GM19463 (cell line): Measurements from ENCODE around the gene UFD1.

ENCODE experiments used
- ATAC-seq: cut with Tn5 transposase; IDR thresholded peaks from one replicate; pipeline ENCODE4 v1.9.1; 2021; ENCODE audit warnings: mild to moderate bottlenecking, moderate library complexity; ENCODE audit not compliant: unreplicated experiment

The UFD1 gene, protein sequence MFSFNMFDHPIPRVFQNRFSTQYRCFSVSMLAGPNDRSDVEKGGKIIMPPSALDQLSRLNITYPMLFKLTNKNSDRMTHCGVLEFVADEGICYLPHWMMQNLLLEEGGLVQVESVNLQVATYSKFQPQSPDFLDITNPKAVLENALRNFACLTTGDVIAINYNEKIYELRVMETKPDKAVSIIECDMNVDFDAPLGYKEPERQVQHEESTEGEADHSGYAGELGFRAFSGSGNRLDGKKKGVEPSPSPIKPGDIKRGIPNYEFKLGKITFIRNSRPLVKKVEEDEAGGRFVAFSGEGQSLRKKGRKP

GRCh38 chr22:19478901-19479354 is at the start of gene UFD1:
Gene UFD1, minus strand, starts transcription at chr22:19479193. Its CDS starts 108 bp downstream, at chr22:19479085.
- peak; percentile 46 for ATAC-seq

DNA sequence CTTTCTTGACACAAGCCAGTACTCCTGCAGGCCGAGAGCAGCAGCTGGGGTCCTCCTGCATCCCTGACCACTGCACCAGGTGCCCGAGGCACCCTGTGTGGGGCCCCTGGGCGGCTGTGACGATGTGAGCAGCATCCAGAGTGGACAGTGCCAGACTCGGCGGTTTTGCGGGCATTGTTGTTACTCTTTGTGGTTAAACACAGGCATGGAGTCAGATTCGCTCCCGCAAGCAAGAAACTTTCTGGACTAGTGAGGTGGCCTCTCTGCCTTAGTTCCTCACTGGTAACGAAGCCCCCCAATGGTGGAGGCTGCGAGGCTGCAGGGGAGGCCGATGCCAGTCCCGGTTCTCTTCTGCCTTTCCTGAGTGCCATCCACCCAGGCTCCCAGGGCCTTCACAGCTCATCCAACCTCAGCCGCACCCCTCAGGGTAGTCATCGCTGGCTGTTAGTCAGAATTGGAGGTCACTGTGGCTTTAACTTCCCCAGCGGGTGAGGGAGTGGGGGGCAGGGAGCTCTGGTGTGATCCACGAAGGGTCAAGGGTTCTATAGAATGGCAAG is 48.9 kb upstream of the UFD1 start:
- ATAC-seq, result no peak

GRCh38 chr22:19527321-19527721 is 48.3 kb upstream of the UFD1 start:
- no peak for ATAC-seq

DNA sequence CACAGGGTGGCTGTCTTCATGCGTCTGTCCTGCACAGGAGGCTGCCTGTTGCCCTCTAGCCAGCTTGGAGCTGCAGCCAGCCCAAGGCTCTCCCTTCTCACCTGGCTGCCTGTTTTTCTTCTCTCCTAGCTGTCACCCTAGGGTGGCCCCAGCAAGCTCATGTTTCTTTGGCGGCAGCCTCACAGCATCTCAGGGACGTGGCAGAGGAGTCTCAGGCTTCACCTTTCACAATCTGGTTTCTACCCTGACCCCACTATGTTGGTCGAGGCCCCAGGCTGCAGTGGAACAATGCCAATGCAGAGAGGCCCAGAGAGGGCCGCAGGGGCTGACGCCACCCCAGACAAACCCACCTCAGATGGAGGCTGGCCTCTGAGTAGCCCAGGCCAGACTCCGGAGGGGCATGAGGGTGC is 47.7 kb upstream of the UFD1 start:
- no peak for ATAC-seq

DNA sequence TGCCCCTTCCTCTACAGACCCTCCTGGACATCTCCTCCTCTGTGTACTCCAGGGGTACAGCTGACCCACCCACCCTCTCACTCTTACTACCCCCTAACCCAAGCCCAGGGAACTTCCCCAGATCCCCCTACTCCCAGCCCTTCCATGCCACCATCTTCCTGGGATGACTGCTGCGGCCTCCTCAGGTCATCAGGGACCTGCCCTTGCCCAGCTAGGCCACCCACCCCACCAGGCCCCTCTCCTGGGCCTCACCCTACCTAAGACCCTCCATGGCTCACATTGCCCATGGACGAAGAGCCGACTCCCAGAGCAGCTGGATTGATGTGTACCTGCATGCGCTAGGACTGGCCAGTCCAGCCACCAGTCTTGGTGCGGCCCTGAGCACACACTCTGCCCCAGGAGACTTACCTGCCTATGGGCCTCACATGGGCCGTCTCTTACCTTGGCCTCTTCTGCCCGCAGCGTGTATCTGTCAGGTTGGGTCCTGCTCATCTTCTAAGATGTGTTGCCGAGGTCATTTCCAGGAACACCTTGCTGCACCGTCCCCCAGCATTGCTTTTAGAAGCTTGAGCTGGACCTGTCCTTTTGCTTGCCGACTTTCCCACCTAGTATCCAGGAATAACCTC is 47.2 kb upstream of the UFD1 start:
- no peak for ATAC-seq

- ATAC-seq, result no peak
Observed at GRCh38 chr22:19525666-19526065, 46.7 kb upstream of the UFD1 start.

GRCh38 chr22:19525116-19525660 is 46.2 kb upstream of the UFD1 start:
- ATAC-seq, result no peak

GRCh38 chr22:19524170-19525115 is 45.5 kb upstream of the UFD1 start, which contains the start of gene CLDN5:
Gene CLDN5, minus strand, starts transcription at chr22:19524410. Its CDS starts 155 bp downstream, at chr22:19524255.
- no peak for ATAC-seq

DNA sequence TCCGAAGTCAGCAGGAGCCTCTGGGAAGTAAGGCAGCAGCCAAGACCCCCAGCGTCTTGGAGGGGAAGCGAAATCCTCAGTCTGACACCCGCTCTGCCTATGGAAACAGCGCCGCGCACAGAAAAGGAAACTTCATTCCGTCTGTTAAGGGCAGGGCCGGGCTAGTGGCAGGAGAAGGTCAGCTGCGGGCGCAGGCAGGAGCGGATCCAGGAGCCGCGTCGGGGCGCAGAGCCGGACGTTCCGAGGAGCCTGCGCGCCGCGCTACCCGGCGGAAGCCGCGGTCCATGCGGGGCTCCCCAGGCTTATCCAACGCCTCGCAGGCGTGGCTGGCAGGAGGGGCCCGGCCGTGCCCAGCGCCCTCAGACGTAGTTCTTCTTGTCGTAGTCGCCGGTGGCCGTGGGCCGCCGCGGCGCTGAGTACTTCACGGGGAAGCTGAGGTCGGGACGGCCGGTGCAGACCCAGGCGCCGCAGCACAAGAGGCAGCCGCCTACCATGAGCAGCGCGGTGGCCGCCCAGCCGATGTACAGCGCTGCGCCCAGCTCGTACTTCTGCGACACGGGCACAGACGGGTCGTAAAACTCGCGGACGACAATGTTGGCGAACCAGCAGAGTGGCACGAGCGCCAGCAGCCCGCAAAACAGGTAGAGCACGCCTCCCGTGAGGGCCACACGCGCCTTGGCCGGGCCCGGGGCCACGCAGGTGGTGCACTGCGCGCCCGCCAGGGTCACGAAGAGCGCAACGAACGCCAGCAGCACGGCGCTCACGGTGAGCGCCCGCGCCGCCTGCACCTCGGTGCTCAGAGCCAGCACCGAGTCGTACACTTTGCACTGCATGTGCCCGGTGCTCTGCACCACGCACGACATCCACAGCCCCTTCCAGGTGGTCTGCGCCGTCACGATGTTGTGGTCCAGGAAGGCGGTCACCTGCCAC is 44.5 kb upstream of the UFD1 start:
- no peak for ATAC-seq

- no peak for ATAC-seq
Observed at GRCh38 chr22:19522881-19523239, 43.9 kb upstream of the UFD1 start.

DNA sequence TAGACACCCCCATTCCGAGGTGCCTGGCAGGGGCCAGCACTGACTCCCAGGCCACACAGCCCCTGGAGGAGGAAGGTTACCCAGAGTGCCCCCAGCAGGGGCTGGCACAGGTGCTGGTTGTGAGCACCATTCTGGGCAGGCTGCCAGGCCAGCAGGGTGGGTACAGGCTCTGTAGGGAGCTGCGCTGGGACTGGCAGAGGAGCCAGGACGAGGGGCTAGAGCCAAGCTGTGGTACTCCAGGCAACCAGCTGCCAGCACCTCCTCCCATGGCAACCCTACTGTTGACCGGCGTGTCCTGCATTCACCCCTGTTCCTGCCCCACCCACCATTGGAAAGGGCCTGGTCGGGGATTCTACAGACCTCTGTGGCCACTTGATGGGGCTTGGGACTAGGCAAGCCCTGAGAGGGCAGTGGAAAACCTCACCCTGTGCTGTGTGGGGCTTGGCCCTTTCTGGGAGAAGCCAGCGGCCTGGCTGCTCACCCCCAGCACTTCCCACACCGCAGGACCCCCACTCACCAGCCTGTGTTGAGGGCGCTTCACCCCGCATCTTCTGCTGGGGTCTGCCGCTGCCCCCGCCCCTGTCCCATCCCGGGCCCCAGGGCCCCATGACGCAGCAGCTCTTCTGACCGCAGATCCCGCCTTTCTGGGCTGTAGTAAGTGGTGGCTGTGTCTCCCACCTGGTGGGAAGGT is 43.3 kb upstream of the UFD1 start:
- no peak for ATAC-seq

GRCh38 chr22:19520566-19521305 is 41.7 kb upstream of the UFD1 start:
- ATAC-seq, result no peak

DNA sequence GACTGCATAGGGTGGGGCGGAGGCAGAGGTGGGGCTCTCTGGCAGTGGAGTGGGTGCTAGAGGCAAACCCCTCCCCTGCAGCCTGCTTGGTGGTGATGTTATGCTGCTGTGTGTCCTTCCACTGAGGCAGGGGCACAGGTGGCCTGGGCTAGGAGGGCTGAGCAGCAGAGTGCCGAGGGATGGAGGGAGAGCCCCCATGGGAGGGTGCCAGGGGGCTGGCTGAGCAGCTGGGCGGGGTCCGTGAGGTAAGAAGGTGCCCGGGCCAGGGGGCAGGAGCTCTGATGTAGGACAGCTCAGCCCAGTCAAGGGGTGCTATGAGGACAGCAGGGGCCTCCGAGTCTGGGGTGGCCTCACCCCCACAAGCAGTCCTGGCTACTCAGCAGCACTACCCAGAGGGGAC is 41.0 kb upstream of the UFD1 start:
- ATAC-seq, result no peak

GRCh38 chr22:19519041-19519926 is 40.3 kb upstream of the UFD1 start:
- ATAC-seq, result no peak

DNA sequence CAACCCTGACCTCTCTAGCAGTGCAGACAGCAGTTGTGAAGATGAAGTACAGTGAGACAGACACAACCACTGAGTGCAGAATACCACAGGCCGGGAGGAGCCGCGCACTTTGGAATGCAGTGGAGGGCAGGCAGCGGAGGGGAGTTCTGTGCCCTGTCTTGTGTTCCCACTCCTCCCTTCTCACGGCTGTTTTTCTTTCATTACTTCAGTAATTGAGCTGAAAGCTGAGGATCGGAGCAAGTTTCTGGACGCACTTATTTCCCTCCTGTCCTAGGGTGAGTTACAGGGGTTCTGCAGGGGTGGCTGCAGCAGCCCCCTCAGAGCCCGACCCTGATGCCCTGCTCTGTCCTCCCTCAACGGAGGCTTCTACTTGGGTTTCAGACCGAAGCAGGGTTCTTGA is 39.6 kb upstream of the UFD1 start:
- ATAC-seq, result no peak

- no peak for ATAC-seq
Observed at GRCh38 chr22:19517919-19518611, 39.1 kb upstream of the UFD1 start.

- ATAC-seq, result no peak
Observed at GRCh38 chr22:19517171-19517500, 38.1 kb upstream of the UFD1 start.
